PC-9 (cell line): ENCODE data around the gene TMEM43.

Source experiments
- CTCF ChIP-seq: fragments of 200-600 bp; sonication (generic); conservative IDR thresholded peaks from 2 replicates; pipeline ENCODE4 v1.6.1; 2017; ENCODE audit warnings: mixed run types, antibody characterized with exemption, mild to moderate bottlenecking, moderate library complexity
- EZH2 ChIP-seq: fragments of 200-600 bp; sonication (generic); IDR thresholded peaks from 2 replicates; pipeline ENCODE4 v1.8.0; 2017; ENCODE audit warnings: antibody characterized with exemption, low read depth

GRCh38 chr3:14138878-14139655 lies 14.2 kb downstream of the TMEM43 start:
- TF ChIP-seq CTCF = no peak
- no peak for TF ChIP-seq EZH2
